Body of pancreas (tissue), 4 donors: Measurements from ENCODE around the gene TMEM255B.
"Not testable (repeated sequence)": the region's sequence is repeated elsewhere in the genome, so short reads cannot be mapped to it uniquely, and the experiment has no call there.

Experiments
- CTCF ChIP-seq, 7 experiments: fragments of 450-650 bp in 4 of 7; fragments of 200-600 bp in 3 of 7; sonication (generic) in 3 of 7; IDR thresholded peaks; one replicate each; pipeline ENCODE4 v1.5.1; 2016 to 2019; ENCODE audit warnings: antibody characterized with exemption in 7 of 7
- POLR2A ChIP-seq, 3 donors: fragments of 450-650 bp; IDR thresholded peaks; one replicate each; pipeline ENCODE4 v1.6.1; 2016; ENCODE audit warnings: antibody characterized with exemption in 3 of 3, mild to moderate bottlenecking in 2 of 3

- TF ChIP-seq POLR2A, CTCF (IDR thresholded peaks at IDR 0.05): not testable (repeated sequence)
These were observed 36.3 kb downstream of the TMEM255B start for GRCh38 chr13:113795362-113795761.
